ENCODE results near the gene OSBPL1A. TPM values are rescaled to one million over a fixed set of nuclear protein-coding genes. Genes with fewer than 3 reads are reported as not detected.

OSBPL1A gene
- total RNA-seq, 1 donor from 2014 or later, result 50.6 TPM

GRCh38 chr18:24254071-24254470, 143.6 kb downstream of the OSBPL1A start:
- intact Hi-C loops (cut with DNase I), result no loop called here

GRCh38 chr18:24249716-24250115, 147.9 kb downstream of the OSBPL1A start:
- H3K27me3 ChIP-seq (ENCODE audit: low read depth), result no peaks in the 10 kb centered on the region
- H3K4me3 ChIP-seq, result no peak overlapping the region
- no peak for TF ChIP-seq CTCF (IDR thresholded peaks at IDR 0.05)
- DNase-seq (no peak), ATAC-seq (no peak)
- no peak overlapping the region for H3K27ac ChIP-seq
- H3K36me3 ChIP-seq, result no peaks in the 10 kb centered on the region
- H3K9me3 ChIP-seq, result no peaks in the 10 kb centered on the region
- intact Hi-C loops (cut with DNase I), result no loop called here
- H3K4me1 ChIP-seq, result no peaks in the 10 kb centered on the region

More at GRCh38 chr18:24254071-24254470, 143.6 kb downstream of the OSBPL1A start:
- Histone ChIP-seq H3K27ac (no peak overlapping the region), H3K4me1 (no peaks in the 10 kb centered on the region), H3K9me3 (peaks cover 4% of the 10 kb centered on the region), H3K4me3 (no peak overlapping the region), H3K36me3 (no peaks in the 10 kb centered on the region), H3K27me3 (ENCODE audit: low read depth) (no peaks in the 10 kb centered on the region)
- DNase-seq, result no peak
- no peak for TF ChIP-seq CTCF (IDR thresholded peaks at IDR 0.05)
- ATAC-seq, result no peak

- Histone ChIP-seq H3K4me3 (no peak overlapping the region), H3K27me3 (ENCODE audit: low read depth) (no peaks in the 10 kb centered on the region), H3K27ac (no peak overlapping the region), H3K4me1 (no peaks in the 10 kb centered on the region), H3K36me3 (no peaks in the 10 kb centered on the region), H3K9me3 (no peaks in the 10 kb centered on the region)
- TF ChIP-seq CTCF (IDR thresholded peaks at IDR 0.05), result no peak
- intact Hi-C loops (cut with DNase I), result no loop called here
- ATAC-seq, result no peak
- no peak for DNase-seq
Observed at GRCh38 chr18:24248359-24248758, 149.3 kb downstream of the OSBPL1A start.

- Histone ChIP-seq H3K4me1 (no peaks in the 10 kb centered on the region), H3K4me3 (no peak overlapping the region), H3K36me3 (no peaks in the 10 kb centered on the region), H3K27me3 (ENCODE audit: low read depth) (no peaks in the 10 kb centered on the region), H3K27ac (no peak overlapping the region), H3K9me3 (no peaks in the 10 kb centered on the region)
- TF ChIP-seq CTCF (IDR thresholded peaks at IDR 0.05), result no peak
- intact Hi-C loops (cut with DNase I), result no loop called here
- DNase-seq (no peak), ATAC-seq (no peak)
Observed at GRCh38 chr18:24246143-24246542, 151.5 kb downstream of the OSBPL1A start.

GRCh38 chr18:24244698-24245097, 152.9 kb downstream of the OSBPL1A start:
- no peaks in the 10 kb centered on the region for H3K4me1 ChIP-seq
- DNase-seq, result no peak
- intact Hi-C loops (cut with DNase I), result no loop called here
- TF ChIP-seq CTCF (IDR thresholded peaks at IDR 0.05), result no peak
- no peaks in the 10 kb centered on the region for H3K36me3 ChIP-seq
- H3K27me3 ChIP-seq (ENCODE audit: low read depth), result no peaks in the 10 kb centered on the region
- no peak for ATAC-seq
- no peaks in the 10 kb centered on the region for H3K9me3 ChIP-seq
- no peak overlapping the region for H3K4me3 ChIP-seq
- no peak overlapping the region for H3K27ac ChIP-seq

GRCh38 chr18:24243677-24244076, 153.9 kb downstream of the OSBPL1A start:
- Histone ChIP-seq H3K27me3 (ENCODE audit: low read depth) (no peaks in the 10 kb centered on the region), H3K4me3 (no peak overlapping the region), H3K27ac (no peak overlapping the region), H3K9me3 (no peaks in the 10 kb centered on the region), H3K36me3 (peaks cover under 1% of the 10 kb centered on the region), H3K4me1 (no peaks in the 10 kb centered on the region)
- intact Hi-C loops (cut with DNase I), result no loop called here
- no peak for DNase-seq
- no peak for ATAC-seq
- TF ChIP-seq CTCF (IDR thresholded peaks at IDR 0.05), result no peak
